HepG2 (cell line): ENCODE results near the gene CLIC4. TPM values are rescaled to one million over a fixed set of nuclear protein-coding genes. Genes with fewer than 3 reads are reported as not detected.

Experiments
- ATAC-seq: fragments of 200-7000 bp; cut with Tn5 transposase; 3 replicates; pipeline ENCODE4 v1.9.1; 2020; ENCODE audit warnings: mild to moderate bottlenecking, moderate library complexity
- BruUV-seq: library from RNA; stranded (reverse); fragments of 400-500 nt; replicated peaks from 2 replicates; lab custom pipeline; 2021; lab: Mats Ljungman, UMichigan
- CTCF ChIA-PET: fragments of 300-600 bp; formaldehyde crosslinking; extraction: SDS; loops from one replicate; lab custom pipeline; 2021; ENCODE audit warnings: low total read pairs, inconsistent platforms, low intra/inter-chr PET ratio; lab: Yijun Ruan, JAX
- POLR2A ChIA-PET: fragments of 350-600 bp; sonication (Branson Sonifier 250); formaldehyde crosslinking; loops from one replicate; lab custom pipeline; 2020; ENCODE audit warnings: antibody characterized with exemption, inconsistent platforms; lab: Yijun Ruan, JAX
- DNase-seq: peaks from one replicate; pipeline ENCODE4 v3.0.0-alpha.2; 2015; ENCODE audit warnings: low spot score
- FAIRE-seq: peaks from 3 replicates; lab custom pipeline; 2011; peaks lifted over from hg19 to GRCh38; lab: Jason Lieb, UNC
- H2AFZ ChIP-seq: one replicate; pipeline ENCODE4 v1.6.1; 2011; ENCODE audit warnings: low read length, inconsistent platforms
- H3K27ac ChIP-seq: fragments of 300-600 bp; 3 replicates; pipeline ENCODE4 v1.8.0; 2011; ENCODE audit warnings: mixed run types, mild to moderate bottlenecking, mixed read lengths, low read length, inconsistent platforms; ENCODE audit not compliant: insufficient read depth; ENCODE audit errors: extremely low read length
- H3K27me3 ChIP-seq, 2 experiments: fragments of 200-600 bp in 1 of 2; 2 replicates in 1 of 2; 3 replicates in 1 of 2; pipeline versions ENCODE4 v1.6.0 to v1.8.0; 2011; ENCODE audit warnings: low read length in 2 of 2, mild to moderate bottlenecking in 2 of 2, moderate library complexity in 2 of 2, inconsistent platforms in 1 of 2; ENCODE audit not compliant: insufficient read depth in 2 of 2, control insufficient read depth in 1 of 2
- H3K36me3 ChIP-seq, 2 experiments: fragments of 200-600 bp in 1 of 2; replicated peaks in 1 of 2; 2 replicates in 1 of 2; 3 replicates in 1 of 2; pipeline versions ENCODE4 v1.5.1 to v1.8.0; 2011; ENCODE audit warnings: low read length in 2 of 2, inconsistent platforms in 1 of 2; ENCODE audit not compliant: insufficient read depth in 2 of 2, control insufficient read depth in 1 of 2
- H3K4me1 ChIP-seq: 2 replicates; pipeline ENCODE4 v1.5.1; 2012; ENCODE audit warnings: low read length, inconsistent platforms; ENCODE audit not compliant: insufficient read depth
- H3K4me2 ChIP-seq: 2 replicates; pipeline ENCODE4 v1.6.0; 2011; ENCODE audit warnings: low read depth, low read length, inconsistent platforms
- H3K4me3 ChIP-seq, 3 experiments: fragments of 200-600 bp in 1 of 3; sonication (generic), shearing (Covaris generic) in 1 of 3; replicated peaks in 1 of 3; 2 replicates each; pipeline ENCODE4 v1.5.1; 2011 to 2016; ENCODE audit warnings: low read length in 3 of 3, inconsistent platforms in 2 of 3, low read depth in 2 of 3, mild to moderate bottlenecking in 2 of 3, control low read depth in 1 of 3, mixed read lengths in 1 of 3; ENCODE audit not compliant: insufficient read depth in 1 of 3
- H3K79me2 ChIP-seq: one replicate; pipeline ENCODE4 v1.6.1; 2011; ENCODE audit warnings: low read length, inconsistent platforms; ENCODE audit not compliant: insufficient read depth
- H3K9ac ChIP-seq: 2 replicates; pipeline ENCODE4 v1.6.0; 2011; ENCODE audit warnings: mild to moderate bottlenecking, low read depth, low read length, inconsistent platforms; ENCODE audit not compliant: insufficient read depth
- H3K9me3 ChIP-seq: 2 replicates; pipeline ENCODE4 v1.5.1; 2012; ENCODE audit warnings: mild to moderate bottlenecking, low read length
- H4K20me1 ChIP-seq: 2 replicates; pipeline ENCODE4 v1.6.0; 2011; ENCODE audit warnings: inconsistent platforms, mild to moderate bottlenecking, low read length, moderate library complexity; ENCODE audit not compliant: insufficient read depth
- CHD2 ChIP-seq: IDR thresholded peaks from 2 replicates; pipeline ENCODE4 v1.6.1; 2011; ENCODE audit warnings: low read depth, low read length, improper control_type of control experiment
- DNMT1 ChIP-seq: sonication (generic); formaldehyde crosslinking; IDR thresholded peaks from 2 replicates; pipeline ENCODE4 v1.5.1; 2020; ENCODE audit warnings: mild to moderate bottlenecking, missing genetic modification reagents
- HNRNPL ChIP-seq: fragments of 200-400 bp; formaldehyde crosslinking; IDR thresholded peaks from 2 replicates; pipeline ENCODE4 v1.6.1; 2017; ENCODE audit warnings: mild to moderate bottlenecking, low read depth, low read length
- ISX ChIP-seq: sonication (generic); formaldehyde crosslinking; conservative IDR thresholded peaks from 2 replicates; pipeline ENCODE4 v1.5.0; 2020; ENCODE audit warnings: missing genetic modification reagents
- ONECUT2 ChIP-seq: sonication (generic); formaldehyde crosslinking; IDR thresholded peaks from 2 replicates; pipeline ENCODE4 v1.4.0; 2020; ENCODE audit warnings: missing genetic modification reagents
- PHB2 ChIP-seq: fragments of 450-650 bp; IDR thresholded peaks from 2 replicates; pipeline ENCODE4 v1.6.1; 2018; ENCODE audit not compliant: partially characterized antibody
- RAD51 ChIP-seq: fragments of 450-650 bp; IDR thresholded peaks from 2 replicates; pipeline ENCODE4 v1.6.1; 2016; ENCODE audit warnings: borderline replicate concordance
- RELA ChIP-seq: sonication (generic); formaldehyde crosslinking; IDR thresholded peaks from 2 replicates; pipeline ENCODE4 v1.4.0; 2020; ENCODE audit warnings: missing genetic modification reagents
- TAF15 ChIP-seq: fragments of 200-400 bp; formaldehyde crosslinking; IDR thresholded peaks from one replicate; pipeline ENCODE4 v1.6.1; 2018; ENCODE audit warnings: mild to moderate bottlenecking, low read depth, low read length; ENCODE audit not compliant: poor library complexity, severe bottlenecking
- TCF7L2 ChIP-seq: IDR thresholded peaks from 2 replicates; pipeline ENCODE4 v1.6.1; 2011; ENCODE audit warnings: mild to moderate bottlenecking, low read depth, low read length, moderate library complexity
- TEAD2 ChIP-seq: sonication (generic); formaldehyde crosslinking; IDR thresholded peaks from 2 replicates; pipeline ENCODE4 v1.9.0; 2021; ENCODE audit warnings: missing genetic modification reagents
- ZBTB20 ChIP-seq: sonication (generic); formaldehyde crosslinking; IDR thresholded peaks from 2 replicates; pipeline ENCODE4 v1.8.1; 2023; ENCODE audit warnings: missing genetic modification reagents, low read depth, mild to moderate bottlenecking, borderline replicate concordance
- ZBTB46 ChIP-seq: sonication (generic); formaldehyde crosslinking; IDR thresholded peaks from 2 replicates; pipeline ENCODE4 v1.4.0; 2020; ENCODE audit warnings: mild to moderate bottlenecking, missing genetic modification reagents, borderline replicate concordance
- ZEB1 ChIP-seq: IDR thresholded peaks from 2 replicates; pipeline ENCODE4 v1.6.1; 2012; ENCODE audit warnings: mild to moderate bottlenecking, low read depth, inconsistent platforms; ENCODE audit not compliant: insufficient replicate concordance
- ZKSCAN5 ChIP-seq: sonication (generic); formaldehyde crosslinking; IDR thresholded peaks from 2 replicates; pipeline ENCODE4 v1.5.1; 2020; ENCODE audit warnings: mild to moderate bottlenecking, missing genetic modification reagents
- ZNF33B ChIP-seq: sonication (generic); formaldehyde crosslinking; IDR thresholded peaks from 2 replicates; pipeline ENCODE4 v1.5.1; 2020; ENCODE audit warnings: mild to moderate bottlenecking, missing genetic modification reagents
- ZNF382 ChIP-seq: sonication (generic); formaldehyde crosslinking; IDR thresholded peaks from 2 replicates; pipeline ENCODE4 v1.5.0; 2020; ENCODE audit warnings: missing genetic modification reagents, mild to moderate bottlenecking, borderline replicate concordance
- WGBS: methylation state at CpG from one replicate; pipeline ENCODE4 v1.1.6; 2017; ENCODE audit warnings: low lambda C conversion rate; 5-methylcytosine and 5-hydroxymethylcytosine counted together
- in situ Hi-C: cut with HindIII; loops from 2 replicates; pipeline ENCODE4 v1.10.0; 2017; ENCODE audit warnings: low pct_unique_long_range_greater_than_20kb; ENCODE audit not compliant: extremely low pct_ligation_motif_present
- intact Hi-C: fragments of 100-400 bp; cut with micrococcal nuclease; formaldehyde crosslinking; loops from one replicate; pipeline ENCODE4 v1.10.0; 2022; ENCODE audit not compliant: unreplicated experiment
- polyA plus RNA-seq, 8 experiments: library from polyadenylated mRNA; depleted of rRNA in 3 of 8; stranded (reverse) in 7 of 8; unstranded in 1 of 8; fragments of >200 nt; fragmentation: Illumina TruSeq in 4 of 8; extraction: Trizol in 4 of 8; gene quantifications; 2 replicates each; pipeline versions ENCODE4 v1.2.1 to v1.2.3, GENCODE V29; 2011 to 2016; ENCODE audit warnings: low read depth in 4 of 8, missing spikeins in 1 of 8, mixed read lengths in 1 of 8; ENCODE audit not compliant: insufficient read depth in 1 of 8
- total RNA-seq, 5 experiments: library from RNA; depleted of rRNA; stranded (reverse); fragments of >200 nt; fragmentation: Illumina TruSeq; extraction: Trizol; gene quantifications; 2 replicates each; pipeline ENCODE4 v1.2.3, GENCODE V29; 2016; ENCODE audit warnings: low read depth in 1 of 5
- TF ChIP-seq, protein P1 (sequence below): sonication (generic); formaldehyde crosslinking; IDR thresholded peaks from 2 replicates; pipeline ENCODE4 v1.5.0; 2020; ENCODE audit warnings: missing genetic modification reagents
- TF ChIP-seq, protein P2 (sequence below): sonication (generic); formaldehyde crosslinking; IDR thresholded peaks from 2 replicates; pipeline ENCODE4 v1.4.0; 2020; ENCODE audit warnings: mild to moderate bottlenecking, missing genetic modification reagents

The CLIC4 gene
- total and polyA plus RNA-seq, 2 of the 13 experiments (the other 11 are each of a cell fraction or from before 2014, with no cell fraction given) = 23.3 to 77.4 TPM

- ChIA-PET POLR2A (interaction anchor here (1.7 kb wide), 1 partner anchor 16 kb away, joined by 4 read pairs; no protein-coding TSS in a partner anchor), CTCF (no interaction called here)
- intact Hi-C loops = no loop called here
Observed at GRCh38 chr1:24708938-24709337, 36.3 kb upstream of the CLIC4 start.

More at GRCh38 chr1:24708938-24709337, 36.3 kb upstream of the CLIC4 start:
- TF ChIP-seq ZBTB46 = no peak
- no peak for TF ChIP-seq PHB2
- TF ChIP-seq ZKSCAN5 (CRISPR knock-in tag) = no peak
- no peak for TF ChIP-seq TAF15
- TF ChIP-seq CHD2 = no peak
- no peak for TF ChIP-seq TEAD2
- TF ChIP-seq, protein P1, sequence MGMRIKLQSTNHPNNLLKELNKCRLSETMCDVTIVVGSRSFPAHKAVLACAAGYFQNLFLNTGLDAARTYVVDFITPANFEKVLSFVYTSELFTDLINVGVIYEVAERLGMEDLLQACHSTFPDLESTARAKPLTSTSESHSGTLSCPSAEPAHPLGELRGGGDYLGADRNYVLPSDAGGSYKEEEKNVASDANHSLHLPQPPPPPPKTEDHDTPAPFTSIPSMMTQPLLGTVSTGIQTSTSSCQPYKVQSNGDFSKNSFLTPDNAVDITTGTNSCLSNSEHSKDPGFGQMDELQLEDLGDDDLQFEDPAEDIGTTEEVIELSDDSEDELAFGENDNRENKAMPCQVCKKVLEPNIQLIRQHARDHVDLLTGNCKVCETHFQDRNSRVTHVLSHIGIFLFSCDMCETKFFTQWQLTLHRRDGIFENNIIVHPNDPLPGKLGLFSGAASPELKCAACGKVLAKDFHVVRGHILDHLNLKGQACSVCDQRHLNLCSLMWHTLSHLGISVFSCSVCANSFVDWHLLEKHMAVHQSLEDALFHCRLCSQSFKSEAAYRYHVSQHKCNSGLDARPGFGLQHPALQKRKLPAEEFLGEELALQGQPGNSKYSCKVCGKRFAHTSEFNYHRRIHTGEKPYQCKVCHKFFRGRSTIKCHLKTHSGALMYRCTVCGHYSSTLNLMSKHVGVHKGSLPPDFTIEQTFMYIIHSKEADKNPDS (CRISPR knock-in tag) = no peak
- TF ChIP-seq ZEB1 = no peak
- no peak for TF ChIP-seq ZNF33B (CRISPR knock-in tag)
- no peak for TF ChIP-seq ZNF382
- no peak for TF ChIP-seq DNMT1 (CRISPR knock-in tag)
- no peak for TF ChIP-seq TCF7L2
- no peak for TF ChIP-seq ZBTB20 (CRISPR knock-in tag)
- TF ChIP-seq, protein P2, sequence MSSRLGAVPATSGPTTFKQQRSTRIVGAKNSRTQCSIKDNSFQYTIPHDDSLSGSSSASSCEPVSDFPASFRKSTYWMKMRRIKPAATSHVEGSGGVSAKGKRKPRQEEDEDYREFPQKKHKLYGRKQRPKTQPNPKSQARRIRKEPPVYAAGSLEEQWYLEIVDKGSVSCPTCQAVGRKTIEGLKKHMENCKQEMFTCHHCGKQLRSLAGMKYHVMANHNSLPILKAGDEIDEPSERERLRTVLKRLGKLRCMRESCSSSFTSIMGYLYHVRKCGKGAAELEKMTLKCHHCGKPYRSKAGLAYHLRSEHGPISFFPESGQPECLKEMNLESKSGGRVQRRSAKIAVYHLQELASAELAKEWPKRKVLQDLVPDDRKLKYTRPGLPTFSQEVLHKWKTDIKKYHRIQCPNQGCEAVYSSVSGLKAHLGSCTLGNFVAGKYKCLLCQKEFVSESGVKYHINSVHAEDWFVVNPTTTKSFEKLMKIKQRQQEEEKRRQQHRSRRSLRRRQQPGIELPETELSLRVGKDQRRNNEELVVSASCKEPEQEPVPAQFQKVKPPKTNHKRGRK = no peak
- no peak for TF ChIP-seq ONECUT2 (CRISPR knock-in tag)
- no peak for TF ChIP-seq RELA
- TF ChIP-seq RAD51 = no peak
- no peak for TF ChIP-seq HNRNPL
- no peak for TF ChIP-seq ISX (CRISPR knock-in tag)
- FAIRE-seq (no peak), DNase-seq (no peak), ATAC-seq (no peak)
- H2AFZ ChIP-seq = no peak overlapping the region
- in situ Hi-C loops = no loop called here
- H3K4me1 ChIP-seq = peaks cover 61% of the 10 kb centered on the region
- no peak overlapping the region for H3K9ac ChIP-seq
- H3K36me3 ChIP-seq = no peaks in the 10 kb centered on the region
- WGBS = 90% methylated on average over 4 of the region's 4 CpGs
- no peak overlapping the region for H3K4me3 ChIP-seq
- H3K27me3 ChIP-seq = no peaks in the 10 kb centered on the region
- no peaks in the 10 kb centered on the region for H3K9me3 ChIP-seq
- H3K4me2 ChIP-seq = no peak overlapping the region
- H3K79me2 ChIP-seq = no peaks in the 10 kb centered on the region
- BruUV-seq = no TSS peak
- H3K27ac ChIP-seq = no peak overlapping the region
- no peaks in the 10 kb centered on the region for H4K20me1 ChIP-seq
